K562 (cell line): ENCODE results near the gene MYH3. TPM values are rescaled to one million over a fixed set of nuclear protein-coding genes. Genes with fewer than 3 reads are reported as not detected.

Source experiments
- ATAC-seq: fragments of 200-7000 bp; cut with Tn5 transposase; 3 replicates; pipeline ENCODE4 v1.9.1; 2020; ENCODE audit warnings: moderate library complexity
- BruUV-seq: library from RNA; stranded (reverse); fragments of 400-500 nt; replicated peaks from 2 replicates; lab custom pipeline; 2021; lab: Mats Ljungman, UMichigan
- CTCF ChIA-PET: fragments of 300-600 bp; formaldehyde crosslinking; extraction: SDS; loops from one replicate; lab custom pipeline; 2021; ENCODE audit warnings: low intra/inter-chr PET ratio; lab: Yijun Ruan, JAX
- POLR2A ChIA-PET: fragments of 300-600, 350-650 bp; sonication (Branson Sonifier 250); formaldehyde crosslinking; extraction: SDS; loops from one replicate; lab custom pipeline; 2021; ENCODE audit warnings: antibody characterized with exemption, inconsistent platforms; lab: Yijun Ruan, JAX
- DNase-seq, 4 experiments: peaks; one replicate each; pipeline versions ENCODE4 v3.0.0 to v3.0.0-alpha.2; 2011 to 2018; ENCODE audit warnings: low spot score in 3 of 4, mixed read lengths in 3 of 4; ENCODE audit errors: extremely low read depth in 1 of 4
- FAIRE-seq: peaks from 2 replicates; lab custom pipeline; 2011; peaks lifted over from hg19 to GRCh38; lab: Jason Lieb, UNC
- H2AFZ ChIP-seq: 2 replicates; pipeline ENCODE4 v1.6.0; 2011; ENCODE audit warnings: low read depth, low read length, control low read depth, inconsistent platforms
- H3K27ac ChIP-seq: fragments of 200-600 bp; 3 replicates; pipeline ENCODE4 v1.8.0; 2011; ENCODE audit warnings: low read depth, mild to moderate bottlenecking, control low read depth, inconsistent platforms, low read length, moderate library complexity, mixed read lengths; ENCODE audit errors: extremely low read depth
- H3K27me3 ChIP-seq, 2 experiments: fragments of 300-600 bp in 1 of 2; 2 replicates in 1 of 2; 3 replicates in 1 of 2; pipeline versions ENCODE4 v1.6.0 to v1.8.0; 2011; ENCODE audit warnings: inconsistent platforms in 2 of 2, low read length in 2 of 2, mild to moderate bottlenecking in 1 of 2, mixed read lengths in 1 of 2, moderate library complexity in 1 of 2; ENCODE audit not compliant: control insufficient read depth in 2 of 2, insufficient read depth in 2 of 2
- H3K36me3 ChIP-seq: fragments of 300-600 bp; 3 replicates; pipeline ENCODE4 v1.8.0; 2011; ENCODE audit warnings: mild to moderate bottlenecking, low read length, inconsistent platforms; ENCODE audit not compliant: control insufficient read depth, insufficient read depth
- H3K4me1 ChIP-seq, 2 experiments: fragments of 200-600 bp in 1 of 2; replicated peaks in 1 of 2; 2 replicates in 1 of 2; 3 replicates in 1 of 2; pipeline versions ENCODE4 v1.5.1 to v1.8.0; 2011; ENCODE audit warnings: inconsistent platforms in 2 of 2, low read length in 2 of 2, mild to moderate bottlenecking in 1 of 2, mixed read lengths in 1 of 2, moderate library complexity in 1 of 2; ENCODE audit not compliant: control insufficient read depth in 2 of 2, insufficient read depth in 2 of 2
- H3K4me2 ChIP-seq: 2 replicates; pipeline ENCODE4 v1.6.1; 2011; ENCODE audit warnings: low read length, control low read depth, inconsistent platforms, mixed read lengths; ENCODE audit not compliant: insufficient read depth
- H3K4me3 ChIP-seq: fragments of 200-600 bp; sonication (generic), shearing (Covaris generic); 2 replicates; pipeline ENCODE4 v1.5.1; 2016; ENCODE audit warnings: control low read depth, inconsistent platforms
- H3K79me2 ChIP-seq: fragments of 200-600 bp; 3 replicates; pipeline ENCODE4 v1.8.0; 2011; ENCODE audit warnings: low read length, inconsistent platforms; ENCODE audit not compliant: control insufficient read depth, insufficient read depth
- H3K9ac ChIP-seq, 2 experiments: 2 replicates each; pipeline versions ENCODE4 v1.6.0 to v1.6.1; 2011; ENCODE audit warnings: low read depth in 2 of 2, low read length in 2 of 2, control low read depth in 1 of 2, inconsistent platforms in 1 of 2, mild to moderate bottlenecking in 1 of 2, mixed read lengths in 1 of 2; ENCODE audit not compliant: insufficient read depth in 1 of 2
- H3K9me1 ChIP-seq: one replicate; pipeline ENCODE4 v1.6.0; 2011; ENCODE audit warnings: inconsistent platforms, mild to moderate bottlenecking, low read length, moderate library complexity; ENCODE audit not compliant: control insufficient read depth, insufficient read depth
- H3K9me3 ChIP-seq: replicated peaks from 2 replicates; pipeline ENCODE4 v1.5.1; 2011; ENCODE audit warnings: low read depth, low read length, inconsistent platforms; ENCODE audit not compliant: control insufficient read depth, insufficient read depth
- H4K20me1 ChIP-seq: replicated peaks from 2 replicates; pipeline ENCODE4 v1.6.1; 2011; ENCODE audit warnings: low read length, inconsistent platforms, mixed read lengths; ENCODE audit not compliant: control insufficient read depth, insufficient read depth
- BCL6 ChIP-seq: fragments of 250-450 bp; sonication (Bioruptor Pico); IDR thresholded peaks from 2 replicates; pipeline ENCODE4 v1.4.0; 2020
- BRCA1 ChIP-seq, 2 experiments: fragments of 450-650 bp in 1 of 2; sonication (generic) in 1 of 2; formaldehyde crosslinking in 1 of 2; IDR thresholded peaks; 2 replicates each; pipeline versions ENCODE4 v1.5.0 to v1.6.1; 2017 to 2020; ENCODE audit warnings: mild to moderate bottlenecking in 1 of 2, missing genetic modification reagents in 1 of 2
- CBFA2T2 ChIP-seq: fragments of 450-650 bp; conservative IDR thresholded peaks from 2 replicates; pipeline ENCODE4 v1.6.1; 2017; ENCODE audit warnings: mild to moderate bottlenecking
- IRF2 ChIP-seq: sonication (generic); formaldehyde crosslinking; IDR thresholded peaks from 2 replicates; pipeline ENCODE4 v1.8.1; 2022; ENCODE audit warnings: mild to moderate bottlenecking, missing genetic modification reagents
- KHSRP ChIP-seq: fragments of 450-650 bp; IDR thresholded peaks from 2 replicates; pipeline ENCODE4 v1.6.1; 2017
- NCOA4 ChIP-seq: fragments of 450-650 bp; IDR thresholded peaks from 2 replicates; pipeline ENCODE4 v1.6.1; 2018; ENCODE audit warnings: mild to moderate bottlenecking; ENCODE audit not compliant: partially characterized antibody
- NUFIP1 ChIP-seq: fragments of 450-650 bp; IDR thresholded peaks from 2 replicates; pipeline ENCODE4 v1.6.1; 2018; ENCODE audit not compliant: partially characterized antibody
- POLR2AphosphoS5 ChIP-seq: IDR thresholded peaks from 2 replicates; pipeline ENCODE4 v1.6.1; 2011; ENCODE audit warnings: mild to moderate bottlenecking, low read depth, low read length, moderate library complexity; ENCODE audit not compliant: control insufficient read depth, insufficient read depth
- POLR2H ChIP-seq: IDR thresholded peaks from 2 replicates; pipeline ENCODE4 v1.6.1; 2016; ENCODE audit warnings: missing genetic modification characterization, low read depth, mild to moderate bottlenecking, control low read depth, missing compliant biosample characterization, moderate library complexity
- RUNX1 ChIP-seq: sonication (generic); IDR thresholded peaks from 2 replicates; pipeline ENCODE4 v1.6.1; 2016; ENCODE audit warnings: antibody characterized with exemption, low read depth
- SIN3A ChIP-seq, 2 experiments: fragments of 150-350 bp in 1 of 2; IDR thresholded peaks; 2 replicates each; pipeline ENCODE4 v1.6.1; 2011 to 2016; ENCODE audit warnings: borderline replicate concordance in 2 of 2, low read depth in 2 of 2, low read length in 2 of 2, mild to moderate bottlenecking in 2 of 2, moderate library complexity in 2 of 2; ENCODE audit not compliant: control insufficient read depth in 1 of 2
- STAT5A ChIP-seq: IDR thresholded peaks from 2 replicates; pipeline ENCODE4 v1.6.1; 2012; ENCODE audit warnings: low read length, inconsistent platforms, borderline replicate concordance
- XRCC3 ChIP-seq: fragments of 450-650 bp; IDR thresholded peaks from 2 replicates; pipeline ENCODE4 v1.6.1; 2017; ENCODE audit warnings: mild to moderate bottlenecking, moderate library complexity
- ZNF175 ChIP-seq: fragments of 200-800 bp; sonication (Bioruptor generic); IDR thresholded peaks from 2 replicates; pipeline ENCODE4 v1.6.1; 2016; ENCODE audit warnings: low read depth, mild to moderate bottlenecking, missing genetic modification characterization, missing compliant biosample characterization
- ZNF830 ChIP-seq: fragments of 250-450 bp; sonication (Bioruptor Pico); IDR thresholded peaks from 2 replicates; pipeline ENCODE4 v1.5.0; 2021; ENCODE audit warnings: mild to moderate bottlenecking
- whole genome bisulfite sequencing: fragments of 100-300 bp; shearing (Covaris generic); methylation state at CpG from one replicate; pipeline ENCODE4 v1.1.6; 2016; ENCODE audit warnings: low coverage, mixed read lengths; ENCODE audit not compliant: insufficient coverage; ENCODE audit errors: missing lambda C conversion rate; 5-methylcytosine and 5-hydroxymethylcytosine counted together
- in situ Hi-C: fragments of 300-500 bp; cut with MboI; formaldehyde crosslinking; loops from 4 replicates; pipeline ENCODE4 v1.15.0; 2018; ENCODE audit warnings: inconsistent platforms, mixed read lengths
- intact Hi-C: fragments of 100-400 bp; cut with micrococcal nuclease; formaldehyde crosslinking; loops from 2 replicates; pipeline ENCODE4 v1.14.2; 2022
- polyA plus RNA-seq, 8 experiments: library from polyadenylated mRNA; depleted of rRNA in 4 of 8; stranded (reverse) in 5 of 8; unstranded in 3 of 8; fragments of >200 nt; fragmentation: Nextera tagmentation in 2 of 8; fragmentation: Illumina TruSeq in 1 of 8; extraction: Ambion mirVana in 2 of 8; extraction: Trizol in 1 of 8; gene quantifications; 2 replicates each; pipeline versions ENCODE4 v1.2.1 to v1.2.3, GENCODE V29; 2011 to 2014; ENCODE audit warnings: inconsistent platforms in 1 of 8, missing spikeins in 1 of 8
- total RNA-seq, 7 experiments: library from RNA; depleted of rRNA in 6 of 7; stranded (reverse); fragments of >200 nt in 6 of 7; fragmentation: Illumina TruSeq in 2 of 7; extraction: Trizol in 2 of 7; gene quantifications; 2 replicates each; pipeline versions ENCODE4 v1.2.1 to v1.2.3, GENCODE V29; 2011 to 2021; ENCODE audit warnings: low replicate concordance in 1 of 7
- TF ChIP-seq, protein P1 (sequence below): fragments of 450-650 bp; formaldehyde crosslinking; IDR thresholded peaks from 2 replicates; pipeline ENCODE4 v1.4.0; 2022; ENCODE audit warnings: missing genetic modification characterization

MYH3 gene
- total and polyA plus RNA-seq, 9 of the 15 experiments (the other 6 are each of a cell fraction or from before 2014, with no cell fraction given): 0.24 to 0.75 (median 0.40) TPM; not detected in 1

DNA sequence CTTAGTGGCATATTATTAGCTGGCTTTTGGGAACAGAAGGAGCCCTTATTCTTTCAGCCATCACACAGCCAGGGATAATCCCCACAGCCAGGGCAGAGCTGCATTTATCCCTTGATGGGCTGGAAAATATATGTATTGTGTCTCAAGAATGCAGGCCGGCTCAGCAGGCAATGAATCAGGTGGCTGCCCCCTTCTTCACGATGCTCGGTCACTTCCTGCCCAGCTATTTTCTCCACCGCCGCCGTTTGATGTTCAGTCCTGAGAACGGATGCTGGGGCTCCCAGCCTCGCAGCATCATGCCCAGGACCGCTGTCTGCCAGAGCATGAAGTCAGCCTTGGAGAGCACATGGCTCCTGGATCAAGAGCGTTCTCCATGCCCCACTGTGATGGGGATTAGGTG lies 4.3 kb upstream of the MYH3 start:
- no peaks in the 10 kb centered on the region for H3K36me3 ChIP-seq
- H3K4me2 ChIP-seq: no peak overlapping the region
- no peaks in the 10 kb centered on the region for H3K9me3 ChIP-seq
- no peak overlapping the region for H2AFZ ChIP-seq
- H3K4me3 ChIP-seq: no peak overlapping the region
- no peaks in the 10 kb centered on the region for H3K27me3 ChIP-seq
- CTCF ChIA-PET: no interaction called here
- POLR2A ChIA-PET: interaction anchor here (0.6 kb wide), 1 partner anchor 1489 kb away, joined by 3 read pairs; no protein-coding TSS in a partner anchor
- 83% methylated on average over 5 of the region's 10 CpGs for WGBS
- TF ChIP-seq NCOA4: no peak
- TF ChIP-seq BRCA1 (IDR thresholded peaks at IDR 0.05): no peak
- no peak for TF ChIP-seq BRCA1 (CRISPR knock-in tag; IDR thresholded peaks at IDR 0.05)
- TF ChIP-seq, protein P1, sequence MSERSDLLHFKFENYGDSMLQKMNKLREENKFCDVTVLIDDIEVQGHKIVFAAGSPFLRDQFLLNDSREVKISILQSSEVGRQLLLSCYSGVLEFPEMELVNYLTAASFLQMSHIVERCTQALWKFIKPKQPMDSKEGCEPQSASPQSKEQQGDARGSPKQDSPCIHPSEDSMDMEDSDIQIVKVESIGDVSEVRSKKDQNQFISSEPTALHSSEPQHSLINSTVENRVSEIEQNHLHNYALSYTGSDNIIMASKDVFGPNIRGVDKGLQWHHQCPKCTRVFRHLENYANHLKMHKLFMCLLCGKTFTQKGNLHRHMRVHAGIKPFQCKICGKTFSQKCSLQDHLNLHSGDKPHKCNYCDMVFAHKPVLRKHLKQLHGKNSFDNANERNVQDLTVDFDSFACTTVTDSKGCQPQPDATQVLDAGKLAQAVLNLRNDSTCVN (CRISPR knock-in tag): no peak
- TF ChIP-seq XRCC3: no peak
- TF ChIP-seq POLR2AphosphoS5: no peak
- TF ChIP-seq IRF2 (CRISPR knock-in tag): no peak
- TF ChIP-seq CBFA2T2: no peak
- TF ChIP-seq SIN3A (IDR thresholded peaks at IDR 0.05; ENCODE audit: borderline replicate concordance in 2 of 2, control insufficient read depth in 1 of 2, low read depth in 2 of 2, low read length in 2 of 2): no peak
- TF ChIP-seq NUFIP1: no peak
- no peak for TF ChIP-seq RUNX1
- TF ChIP-seq ZNF175 (CRISPR knock-in tag): no peak
- no peak for TF ChIP-seq ZNF830 (CRISPR knock-in tag)
- no peak for TF ChIP-seq POLR2H (tag)
- no peak for TF ChIP-seq STAT5A
- TF ChIP-seq KHSRP: no peak
- TF ChIP-seq BCL6 (CRISPR knock-in tag): no peak
- TF ChIP-seq, all 486 proteins: peak for 0
- FAIRE-seq: no peak
- Histone ChIP-seq H4K20me1 (no peaks in the 10 kb centered on the region), H3K79me2 (no peaks in the 10 kb centered on the region), H3K27ac (no peak overlapping the region), H3K9me1 (no peaks in the 10 kb centered on the region), H3K9ac (no peak overlapping the region), H3K4me1 (no peaks in the 10 kb centered on the region)
- DNase-seq: no peak
- intact Hi-C loops (no loop called here), in situ Hi-C loops (no loop called here)
- BruUV-seq: no TSS peak
- no peak for ATAC-seq
